ENCODE results near the gene SUMO2. TPM values are rescaled to one million over a fixed set of nuclear protein-coding genes. Genes with fewer than 3 reads are reported as not detected.

SUMO2 gene
- total and polyA plus RNA-seq, 2 of the 4 experiments (the other 2 are of a cell fraction) = 71.3 to 83.7 TPM

DNA sequence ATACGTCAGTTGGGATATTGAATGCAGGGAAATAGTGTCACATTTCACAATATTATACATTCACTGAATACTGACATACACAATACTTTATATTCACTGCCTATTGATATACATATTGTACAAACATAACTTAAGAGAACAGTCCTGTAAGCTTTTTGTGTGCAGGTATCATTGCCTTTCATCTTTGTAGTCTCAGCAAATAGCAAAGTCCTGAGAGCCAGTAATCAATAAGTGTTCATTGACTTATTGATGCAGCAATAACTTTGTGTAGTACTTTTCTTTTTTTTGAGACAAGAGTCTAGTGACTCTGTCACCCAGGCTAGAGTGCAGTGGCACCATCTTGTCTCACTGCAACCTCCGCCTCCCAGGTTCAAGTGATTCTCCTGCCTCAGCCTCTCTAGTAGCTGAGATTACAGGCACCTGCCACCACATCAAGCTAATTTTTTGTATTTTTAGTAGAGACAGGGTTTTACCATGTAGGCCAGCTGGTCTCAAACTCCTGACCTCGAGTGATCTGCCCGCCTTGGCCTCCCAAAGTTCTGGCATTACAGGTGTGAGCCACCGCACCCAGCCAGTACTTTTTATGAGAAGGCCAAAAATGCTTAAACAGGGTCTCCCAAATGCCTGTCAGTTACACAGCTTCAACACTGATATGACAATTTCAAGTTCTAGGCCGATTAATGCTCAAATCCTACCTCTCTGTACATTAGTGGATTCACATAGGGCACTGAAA, 17.3 kb upstream of the SUMO2 start:
- no peak overlapping the region for H3K27ac ChIP-seq (ENCODE audit: insufficient read depth, low read length)
- no peak overlapping the region for H4K8ac ChIP-seq (ENCODE audit: low read depth in 2 of 2, low read length in 2 of 2)
- ChIA-PET CTCF (interaction anchor here (1.1 kb wide), 1 partner anchor 86 kb away, joined by 3 read pairs; no protein-coding TSS in a partner anchor), POLR2A (ENCODE audit: unreplicated experiment) (no interaction called here)
- H4K91ac ChIP-seq (ENCODE audit: insufficient read depth, low read depth, low read length) = no peak overlapping the region
- no peaks in the 10 kb centered on the region for H3K27me3 ChIP-seq (ENCODE audit: control insufficient read depth, insufficient read depth, low read length)
- BruUV-seq (replicated peaks) = no TSS peak
- no peak overlapping the region for H3K56ac ChIP-seq (ENCODE audit: extremely low read depth, insufficient read depth, low read length)
- ATAC-seq (ENCODE audit: low read depth) (no peak), DNase-seq (no peak)
- no peak overlapping the region for H3K4me3 ChIP-seq (ENCODE audit: insufficient read depth, low read depth, low read length)
- no peaks in the 10 kb centered on the region for H3K9me1 ChIP-seq (ENCODE audit: insufficient read depth, low read length)
- H2AK9ac ChIP-seq (replicated peaks; ENCODE audit: low read depth, low read length, poor library complexity) = no peak overlapping the region
- H2BK5ac ChIP-seq (ENCODE audit: low read depth, low read length, poor library complexity, severe bottlenecking) = no peak overlapping the region
- intact Hi-C loops (cut with micrococcal nuclease) = loop anchor here (10.0 kb wide), 1 partner anchor 135 kb away; no protein-coding TSS in a partner anchor
- no peak overlapping the region for H3K14ac ChIP-seq (replicated peaks; ENCODE audit: low read depth, low read length)
- H4K5ac ChIP-seq (ENCODE audit: low read depth, low read length) = no peak overlapping the region
- no peak overlapping the region for H2BK20ac ChIP-seq (ENCODE audit: low read depth, low read length)
- H3K23ac ChIP-seq (ENCODE audit: low read depth, low read length) = no peak overlapping the region
- dilution Hi-C loops (cut with HindIII; ENCODE audit: low sequenced_read_pairs, unreplicated experiment) = no loop called here
- H2AK5ac ChIP-seq (ENCODE audit: low read depth, low read length) = no peak overlapping the region
- peaks cover 0 to 6% of the 10 kb centered on the region in 2 experiments; a peak in 1 of 4 replicates for H3K79me1 ChIP-seq (ENCODE audit: low read depth in 1 of 2, low read length in 2 of 2)
- H2AFZ ChIP-seq (replicated peaks; ENCODE audit: low read length, poor library complexity) = no peak overlapping the region
- no peaks in the 10 kb centered on the region for H4K20me1 ChIP-seq (ENCODE audit: insufficient read depth, low read length)
- 91% methylated on average over 4 of the region's 6 CpGs; no CpG with 5 or more reads in 1 of the 2 experiments for whole genome bisulfite sequencing, 2 experiments (ENCODE audit: extremely low coverage in 2 of 2, insufficient read length in 1 of 2)
- no peak overlapping the region for H2BK120ac ChIP-seq (ENCODE audit: low read depth, low read length)
- no peaks in the 10 kb centered on the region for H3K36me3 ChIP-seq (ENCODE audit: control insufficient read depth, insufficient read depth, low read length)
- no peak overlapping the region for H2BK15ac ChIP-seq (ENCODE audit: low read depth, low read length)
- H3K9ac ChIP-seq (ENCODE audit: low read depth, low read length) = no peak overlapping the region
- no peak overlapping the region for H3K4ac ChIP-seq (ENCODE audit: low read depth, low read length)
- H3K18ac ChIP-seq (ENCODE audit: low read depth, low read length) = no peak overlapping the region
- no peaks in the 10 kb centered on the region for H3K9me3 ChIP-seq (ENCODE audit: control insufficient read depth, insufficient read depth, low read length)
- in situ Hi-C loops (cut with MboI; ENCODE audit: low sequenced_read_pairs) = loop anchor here (10.0 kb wide), 2 partner anchors 135 to 235 kb away; no protein-coding TSS in a partner anchor
- H3K4me1 ChIP-seq (ENCODE audit: control insufficient read depth, insufficient read depth, low read length) = no peaks in the 10 kb centered on the region
- no peak overlapping the region for H3K4me2 ChIP-seq (ENCODE audit: low read depth, low read length)
- no peak for TF ChIP-seq POLR2A (IDR thresholded peaks at IDR 0.05; ENCODE audit: low read depth, low read length)
- no peak for TF ChIP-seq CHD1 (IDR thresholded peaks at IDR 0.05; ENCODE audit: low read depth, low read length)

All from IMR-90 (cell line).